GM21528 (cell line): ENCODE results near the gene XIRP1.

Experiments
- ATAC-seq: cut with Tn5 transposase; IDR thresholded peaks from one replicate; pipeline ENCODE4 v1.9.1; 2021; ENCODE audit warnings: mild to moderate bottlenecking, moderate library complexity; ENCODE audit not compliant: unreplicated experiment, low FRiP score

XIRP1 gene

DNA sequence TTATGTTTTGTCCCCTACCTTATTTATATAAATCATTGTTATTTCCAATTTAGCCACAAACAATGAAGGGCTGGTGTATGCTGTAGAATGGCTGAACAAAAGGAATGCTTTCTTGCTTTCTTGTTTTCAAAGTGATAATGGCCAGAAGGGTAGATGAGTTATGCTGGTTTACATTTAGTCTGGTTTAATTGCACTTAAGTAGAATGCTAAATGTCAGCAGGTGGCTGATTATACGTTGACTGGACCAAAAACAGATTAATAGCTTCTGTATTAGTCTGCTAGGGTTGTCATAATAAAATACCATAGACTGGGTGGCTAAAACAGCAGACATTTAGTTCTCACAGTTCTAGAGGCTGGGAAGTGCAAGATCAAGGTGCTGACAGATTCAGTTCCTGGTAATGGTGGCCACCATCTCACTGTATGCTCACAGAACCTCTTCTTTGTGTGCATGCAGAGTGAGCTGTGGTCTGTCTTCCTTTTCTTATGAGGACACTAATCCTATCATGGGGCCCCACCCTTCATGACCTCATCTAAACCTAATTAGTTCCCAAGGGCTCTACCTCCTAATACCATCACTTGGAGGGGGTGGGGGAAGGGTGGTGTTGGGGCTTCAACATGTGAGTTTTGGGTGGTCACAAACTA, 17.1 kb upstream of the XIRP1 start:
- no peak for ATAC-seq

DNA sequence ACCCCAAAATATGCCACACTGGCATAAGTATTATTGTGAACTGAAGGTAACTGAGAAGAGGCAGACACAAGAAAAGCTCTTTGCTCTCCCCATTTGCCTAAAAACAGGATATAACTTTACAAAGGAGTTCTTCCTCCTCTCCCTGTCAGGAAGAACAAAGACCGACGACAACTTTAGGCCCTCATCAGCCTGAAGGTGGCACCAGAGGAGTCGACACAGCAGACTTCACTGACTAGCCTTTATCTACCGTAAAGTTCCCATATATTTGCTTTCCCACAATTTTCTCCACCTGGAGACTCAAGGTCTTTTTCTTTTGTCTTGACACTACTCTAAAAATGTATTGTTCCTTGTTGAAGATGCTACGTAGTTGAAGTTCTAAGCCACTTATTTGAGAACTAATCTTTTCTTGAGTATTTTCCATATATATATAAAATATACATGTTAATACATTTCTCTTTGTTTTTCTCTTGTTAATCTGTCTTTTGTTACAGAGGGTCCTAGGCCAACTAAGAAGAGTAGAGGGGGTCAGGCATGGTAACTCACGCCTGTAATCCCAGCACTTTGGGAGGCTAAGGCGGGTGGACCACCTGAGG, 16.2 kb upstream of the XIRP1 start:
- no peak for ATAC-seq

- no peak for ATAC-seq
These were observed 15.2 kb upstream of the XIRP1 start for GRCh38 chr3:39207361-39208186.

GRCh38 chr3:39205919-39206516, 13.6 kb upstream of the XIRP1 start:
- ATAC-seq, result no peak

GRCh38 chr3:39205131-39205530, 12.7 kb upstream of the XIRP1 start:
- no peak for ATAC-seq

GRCh38 chr3:39203860-39204259, 11.5 kb upstream of the XIRP1 start:
- ATAC-seq, result no peak

DNA sequence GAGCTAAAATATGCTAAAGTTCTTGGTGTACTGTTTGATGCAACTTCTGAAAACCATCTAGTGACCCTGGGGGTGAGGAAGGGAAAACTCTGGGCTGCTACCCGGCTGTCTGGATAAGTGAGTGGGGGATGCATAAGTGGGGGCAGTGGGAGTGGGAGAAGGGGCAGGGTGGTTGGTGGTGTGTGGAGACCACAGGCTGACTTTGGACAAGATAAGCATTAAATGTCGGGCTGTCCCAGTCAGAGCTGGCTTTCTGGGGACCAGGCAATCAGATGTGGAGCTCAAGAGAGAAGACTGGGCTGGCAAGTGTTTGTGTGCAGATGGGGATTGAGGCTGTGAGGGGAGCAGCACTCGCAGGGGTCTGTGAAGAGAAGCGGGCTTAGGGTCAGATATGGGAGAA, 11.0 kb upstream of the XIRP1 start:
- ATAC-seq, result no peak

- ATAC-seq, result no peak
These were observed 9.7 kb upstream of the XIRP1 start for GRCh38 chr3:39202094-39202493.

DNA sequence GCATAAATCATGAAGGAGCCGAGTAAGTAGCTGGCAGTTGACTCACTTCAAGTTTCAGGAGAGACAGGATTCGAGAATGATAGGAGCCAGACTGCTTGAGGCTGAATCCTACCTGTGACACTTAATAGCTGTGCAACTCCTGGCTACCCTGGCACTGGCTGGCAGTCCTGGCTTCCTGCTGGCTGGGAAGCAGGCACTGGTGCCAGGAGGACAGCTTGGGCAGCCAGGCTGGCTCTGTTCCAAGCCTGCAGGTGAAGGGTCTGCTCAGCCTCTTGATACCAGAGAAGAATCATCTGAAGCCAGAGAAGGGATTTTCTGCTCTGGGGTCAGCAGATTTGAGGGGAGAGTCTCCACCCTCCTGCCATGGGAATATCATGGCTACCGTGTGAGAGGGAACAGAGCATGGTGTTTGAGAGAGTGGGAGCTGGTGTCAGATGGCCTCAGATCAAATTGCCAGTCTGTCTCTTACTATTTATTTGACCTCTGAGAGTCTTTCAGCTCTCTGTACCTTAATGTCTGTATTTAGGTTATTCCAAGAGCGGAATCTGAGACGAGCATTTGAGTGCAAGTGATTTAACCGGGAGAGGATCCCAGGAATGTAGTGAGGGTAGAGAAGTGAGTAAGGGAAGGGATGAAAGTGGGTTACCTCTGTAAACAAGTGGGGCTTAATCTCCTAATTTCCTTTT, 4.4 kb upstream of the XIRP1 start:
- no peak for ATAC-seq

- ATAC-seq, result no peak
These were observed 3.6 kb upstream of the XIRP1 start for GRCh38 chr3:39196034-39196433.

GRCh38 chr3:39193391-39193790, 996 bp upstream of the XIRP1 start:
- no peak for ATAC-seq

DNA sequence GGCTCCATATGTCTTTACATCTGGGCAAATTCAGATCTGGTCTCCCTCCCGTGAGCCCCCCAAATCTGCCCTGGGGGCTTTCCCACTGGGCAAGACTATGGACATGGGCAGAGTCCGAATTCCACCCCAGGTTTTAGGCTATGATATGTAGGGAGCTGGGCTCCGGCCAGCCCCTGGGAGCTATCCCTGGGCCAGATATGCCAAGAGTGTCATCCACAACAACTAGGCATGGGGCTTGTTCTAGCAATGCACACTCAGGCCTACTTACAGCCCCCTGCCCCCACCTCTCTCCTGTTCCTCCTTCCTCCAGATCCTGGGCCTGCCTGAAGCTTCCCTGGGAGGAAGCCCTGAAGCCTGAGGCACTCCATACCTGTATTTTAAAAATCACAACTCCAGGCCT, 622 bp downstream of the XIRP1 start:
- ATAC-seq, result no peak

DNA sequence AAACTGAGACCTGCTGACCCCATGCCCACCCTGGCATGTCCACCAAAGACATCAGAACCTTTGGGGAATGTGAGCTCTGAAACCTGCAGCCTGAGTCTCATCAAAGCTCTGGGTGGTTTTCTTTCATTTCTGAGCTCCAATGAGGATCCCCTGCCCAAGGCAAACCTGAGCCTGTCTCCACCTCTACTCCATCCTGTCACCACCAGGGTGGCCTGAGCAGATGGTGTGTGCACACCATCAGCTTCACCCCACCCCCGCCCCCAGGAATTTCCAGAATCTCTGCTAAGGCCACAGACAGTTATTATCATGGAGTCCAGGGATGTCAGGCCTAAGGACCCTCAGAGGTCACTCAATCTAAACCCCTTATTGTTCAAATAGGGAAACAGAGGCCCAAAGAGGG, 1.3 kb downstream of the XIRP1 start:
- ATAC-seq, result no peak

DNA sequence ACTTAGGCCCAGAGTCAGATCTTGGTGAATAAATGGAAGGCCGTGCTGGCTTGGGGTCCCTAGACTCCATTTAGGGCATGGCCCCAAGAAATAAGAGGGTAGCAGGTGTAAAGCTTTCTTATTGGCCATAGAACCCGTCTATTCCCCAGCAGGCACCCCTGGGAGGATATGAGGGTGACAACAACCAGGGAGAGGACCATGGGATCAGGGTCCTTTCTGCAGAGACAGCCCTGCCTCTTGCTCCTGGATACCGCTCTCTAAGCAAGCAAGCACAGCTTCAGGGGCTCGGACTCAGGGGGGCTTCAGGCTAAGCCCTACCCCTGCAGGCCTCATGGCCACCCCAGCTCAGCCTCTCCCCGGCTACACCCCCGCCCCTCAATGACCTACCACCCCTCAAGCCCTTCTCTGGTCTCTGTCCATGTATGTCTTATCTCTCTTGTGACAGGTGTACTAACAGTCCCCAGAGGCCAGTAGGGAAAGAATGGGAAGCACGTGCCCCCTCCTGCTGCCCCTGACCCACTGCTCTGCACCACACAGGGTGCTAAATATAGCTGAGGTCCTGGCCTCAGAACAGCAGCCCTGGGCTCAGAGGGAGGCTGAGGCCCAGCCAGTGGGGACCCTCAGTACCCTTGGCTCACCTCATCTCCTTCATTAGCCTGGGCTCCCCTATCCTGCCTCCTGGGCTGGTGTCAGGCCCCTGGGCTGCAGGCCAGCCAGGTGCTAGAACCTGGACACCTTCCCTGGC, 1.9 kb downstream of the XIRP1 start:
- ATAC-seq, result no peak

DNA sequence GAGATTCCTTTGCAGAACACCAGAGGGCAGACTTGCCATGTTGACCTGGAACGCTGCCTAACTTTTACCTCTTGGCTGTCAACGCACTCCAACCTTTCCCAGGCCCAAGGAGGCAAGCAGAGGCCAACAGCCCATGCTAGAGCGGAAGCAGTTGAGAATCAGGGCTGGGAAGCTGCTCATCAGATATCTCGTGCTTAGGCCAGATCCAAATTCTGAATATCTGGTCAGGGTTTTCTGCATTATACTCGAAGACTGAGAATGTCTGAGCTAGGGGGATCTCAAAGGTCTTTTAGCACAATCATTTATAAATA, 2.5 kb downstream of the XIRP1 start:
- ATAC-seq, result no peak

DNA sequence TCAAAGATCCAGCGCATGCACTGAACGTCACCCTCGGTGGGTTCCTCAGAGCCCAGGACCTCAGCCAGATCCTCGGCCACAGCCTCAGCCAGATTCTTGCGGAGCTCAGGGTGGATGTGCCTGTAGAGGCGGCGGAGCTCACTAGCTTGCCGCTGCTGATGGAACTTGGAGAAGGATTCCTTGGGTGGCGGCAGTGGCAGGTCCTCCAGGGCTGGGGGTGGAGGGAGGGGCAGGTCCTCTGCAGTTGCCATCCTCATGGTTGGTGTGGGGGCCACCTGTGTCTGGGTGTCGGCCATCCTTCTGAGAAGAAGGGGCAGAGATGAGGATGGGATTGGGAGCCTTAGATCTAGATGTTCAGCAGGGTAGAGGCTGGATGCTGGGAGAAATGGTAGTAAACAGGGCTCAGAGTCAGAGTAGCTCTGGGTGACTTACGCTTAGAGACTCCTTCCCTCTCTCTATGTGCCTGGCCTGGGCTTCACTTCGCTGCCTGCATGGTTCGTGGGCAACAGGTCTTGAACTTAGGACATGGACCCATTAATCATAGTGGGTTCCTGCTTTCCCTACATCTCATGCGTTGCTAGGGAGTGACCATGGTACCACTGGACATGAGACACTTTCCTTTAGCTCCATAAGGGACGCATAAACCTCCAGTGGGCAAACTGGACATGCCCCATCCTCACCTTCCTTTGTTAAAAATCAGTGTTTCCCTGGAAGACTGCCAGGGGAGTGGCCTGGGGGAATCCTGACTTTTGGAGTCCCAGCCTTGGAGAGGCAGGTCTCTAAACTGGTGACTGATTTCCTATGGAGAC, 3.0 kb downstream of the XIRP1 start:
- ATAC-seq, result no peak

GRCh38 chr3:39188271-39189149, 3.9 kb downstream of the XIRP1 start:
- no peak for ATAC-seq

GRCh38 chr3:39187372-39188155, 4.8 kb downstream of the XIRP1 start:
- no peak for ATAC-seq
